Activated T-cell treated with anti-CD3 and anti-CD28 coated beads, Interleukin-2, amount 50 U/mL, for 72 hours (primary cell): ENCODE data around the gene RPUSD1. TPM values are rescaled to one million over a fixed set of nuclear protein-coding genes. Genes with fewer than 3 reads are reported as not detected.
"Not testable (repeated sequence)": the region's sequence is repeated elsewhere in the genome, so short reads cannot be mapped to it uniquely, and the experiment has no call there.

ENCODE experiments used
- ATAC-seq, 2 donors: fragments of 150-1000 bp; cut with Tn5 transposase; replicated peaks in 1 of 2; 2 replicates each; pipeline ENCODE4 v1.10.0; 2021; ENCODE audit warnings: moderate library complexity in 2 of 2, mild to moderate bottlenecking in 1 of 2
- DNase-seq, 2 donors: peaks; one replicate each; pipeline ENCODE4 v3.0.0; 2021 to 2022; ENCODE audit warnings: mixed read lengths in 1 of 2
- H3K27ac Mint-ChIP-seq: one replicate; pipeline ENCODE4 v1.8.0; 2022; ENCODE audit warnings: mild to moderate bottlenecking, moderate library complexity, mixed read lengths
- H3K27me3 Mint-ChIP-seq: one replicate; pipeline ENCODE4 v1.8.0; 2022; ENCODE audit warnings: low read depth, mixed read lengths
- H3K36me3 Mint-ChIP-seq, 2 donors: one replicate each; pipeline ENCODE4 v1.8.0; 2022; ENCODE audit warnings: mixed read lengths in 2 of 2, mild to moderate bottlenecking in 1 of 2; ENCODE audit not compliant: insufficient read depth in 2 of 2
- H3K4me1 Mint-ChIP-seq: one replicate; pipeline ENCODE4 v1.8.0; 2022; ENCODE audit warnings: low read depth, mixed read lengths
- H3K4me3 Mint-ChIP-seq, 2 donors: one replicate each; pipeline ENCODE4 v1.8.0; 2022; ENCODE audit warnings: mild to moderate bottlenecking in 2 of 2, mixed read lengths in 2 of 2, moderate library complexity in 2 of 2
- H3K9me3 Mint-ChIP-seq, 2 donors: one replicate each; pipeline ENCODE4 v1.8.0; 2022; ENCODE audit warnings: mixed read lengths in 2 of 2
- total RNA-seq, 2 donors: library from RNA; stranded (reverse); gene quantifications; one replicate each; pipeline ENCODE4 v1.2.3, GENCODE V29; 2022

Gene RPUSD1
- total RNA-seq, 2 donors from 2014 or later, result 14.0 to 22.7 TPM

DNA sequence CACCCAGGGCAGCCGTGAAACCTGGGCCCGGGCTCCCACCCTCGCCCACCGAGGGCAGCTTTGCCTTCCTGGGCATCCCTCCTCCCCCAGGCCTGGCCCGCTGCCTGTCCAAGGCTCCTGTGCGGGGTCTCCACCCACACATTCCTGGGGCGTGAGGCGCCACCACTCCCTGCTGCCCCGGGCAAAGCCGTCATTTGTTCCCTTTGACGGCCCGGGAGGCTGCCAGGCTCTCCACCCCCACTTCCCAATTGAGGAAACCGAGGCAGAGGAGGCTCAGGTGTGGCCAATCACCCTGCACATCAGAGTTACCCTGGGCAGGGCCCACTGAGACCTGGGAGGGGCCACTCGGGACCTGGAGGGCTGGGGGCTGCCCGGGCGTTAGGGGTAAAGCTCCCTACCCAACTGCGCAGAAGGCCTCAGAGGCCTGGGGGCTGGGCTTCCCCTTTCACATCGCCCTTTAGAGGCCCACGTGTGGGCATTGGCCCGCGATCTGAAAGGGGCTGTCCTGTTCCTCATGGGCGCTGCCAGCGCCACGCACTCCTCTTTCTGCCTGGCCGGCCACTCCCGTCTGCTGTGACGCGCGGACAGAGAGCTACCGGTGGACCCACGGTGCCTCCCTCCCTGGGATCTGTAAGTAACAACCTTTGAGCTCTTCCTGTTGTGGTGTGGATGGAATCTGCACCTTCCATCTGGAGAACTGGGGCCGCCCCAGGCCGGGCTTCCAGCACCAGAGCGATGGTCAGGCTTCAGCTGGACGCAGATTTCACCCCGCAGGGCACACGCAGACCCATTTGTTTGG is 27.4 kb downstream of the RPUSD1 start, which contains the start of gene MSLN:
Gene MSLN, plus strand, starts transcription at position 190 of the 799 bp plus-strand sequence. CDS start 1,947 bp downstream, outside the sequence.
- Mint-ChIP-seq H3K9me3 (no peaks in the 10 kb centered on the region), H3K4me3 (no peak within 1 kb of the TSS), H3K27me3 (no peaks in the 10 kb centered on the region), H3K4me1 (no peaks in the 10 kb centered on the region), H3K27ac (no peak within 1 kb of the TSS), H3K36me3 (no peaks in the 10 kb centered on the region)
- no peak for ATAC-seq
- no peak for DNase-seq

DNA sequence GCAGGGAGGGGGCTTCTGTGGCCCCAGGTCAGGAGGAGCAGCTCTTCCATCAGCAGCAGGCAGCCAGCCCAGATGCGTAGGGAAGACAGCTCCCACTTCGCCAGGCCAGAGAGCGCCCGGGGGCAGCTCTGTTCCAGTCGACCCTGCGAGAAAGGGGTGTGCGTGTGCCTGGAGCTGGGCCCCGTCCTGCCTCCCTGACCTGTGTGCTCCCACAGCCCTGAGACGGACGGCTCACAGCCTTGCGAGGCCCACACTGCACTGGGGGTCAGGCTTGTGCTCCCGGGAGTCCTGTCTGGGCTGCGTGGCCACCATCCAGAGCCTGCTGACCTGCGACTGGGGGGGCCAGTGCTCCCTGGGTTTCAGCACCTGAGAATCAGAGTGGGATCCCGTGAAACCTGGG is 28.1 kb downstream of the RPUSD1 start:
- Mint-ChIP-seq H3K4me1 (no peaks in the 10 kb centered on the region), H3K27ac (no peak overlapping the region), H3K36me3 (no peaks in the 10 kb centered on the region), H3K9me3 (no peaks in the 10 kb centered on the region), H3K27me3 (no peaks in the 10 kb centered on the region), H3K4me3 (no peak overlapping the region)
- no peak for DNase-seq
- ATAC-seq, result no peak

DNA sequence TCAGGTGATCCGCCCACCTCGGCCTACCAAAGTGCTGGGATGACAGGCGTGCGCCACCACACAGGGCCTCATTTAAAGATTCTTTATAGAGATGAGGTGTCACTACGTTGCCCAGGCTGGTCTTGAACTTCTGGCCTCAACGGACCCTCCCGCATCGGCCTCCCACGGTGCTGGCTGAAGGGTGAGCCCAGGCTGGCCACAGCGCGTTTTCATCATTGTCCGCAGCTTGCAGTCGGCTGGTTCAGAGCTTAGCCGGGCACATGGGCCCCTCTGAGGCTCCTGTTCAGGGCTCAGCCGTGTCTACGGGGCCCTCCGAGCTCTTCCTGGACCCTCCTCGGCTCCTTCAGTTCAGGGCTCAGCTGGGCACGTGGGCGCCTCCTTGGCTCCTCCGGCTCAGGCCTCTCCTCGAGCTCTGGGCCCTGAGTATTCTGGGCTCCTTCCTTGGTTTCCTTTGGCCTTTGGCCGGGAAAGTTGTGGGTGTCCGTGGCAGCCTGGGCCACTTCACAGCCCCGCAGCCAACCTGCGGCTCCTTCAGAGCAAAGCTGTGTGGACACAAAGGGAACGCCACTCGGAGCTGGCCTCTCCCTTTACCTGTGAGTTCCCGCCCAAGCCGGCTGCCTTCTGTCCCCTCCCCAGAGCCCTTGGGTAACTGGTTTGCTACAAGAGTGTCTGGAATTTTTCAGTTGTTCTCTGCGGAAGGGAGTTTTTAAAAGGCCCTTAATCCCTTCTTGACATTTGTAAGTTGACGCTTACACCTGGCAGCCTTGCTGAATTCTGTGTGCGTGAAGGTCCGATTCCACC is 28.9 kb downstream of the RPUSD1 start:
- ATAC-seq, result no peak
- no peaks in the 10 kb centered on the region for H3K4me1 Mint-ChIP-seq

DNA sequence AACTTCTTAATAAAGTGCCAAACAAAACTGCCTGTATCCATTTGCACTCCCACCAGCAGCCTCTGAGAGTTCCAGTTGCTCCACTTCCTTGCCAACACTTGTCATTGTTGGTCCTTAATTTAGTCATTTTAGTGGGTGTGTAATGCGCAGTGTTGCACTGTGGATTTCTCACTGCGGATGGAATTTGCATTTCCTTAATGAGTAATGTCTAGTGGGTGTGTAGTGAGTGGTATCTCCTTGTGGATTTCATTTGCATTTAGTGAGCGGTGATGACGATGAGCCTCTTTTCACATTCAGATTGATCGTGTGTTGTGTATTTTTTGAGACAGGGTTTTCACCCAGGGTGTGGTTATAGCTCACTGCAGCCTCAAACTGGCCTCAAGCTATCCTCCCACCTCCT is 31.8 kb downstream of the RPUSD1 start:
- DNase-seq (no peak), ATAC-seq (peak; percentile 22 to 66)
- Mint-ChIP-seq H3K36me3 (no peaks in the 10 kb centered on the region), H3K9me3 (no peaks in the 10 kb centered on the region), H3K4me1 (no peaks in the 10 kb centered on the region), H3K27ac (no peak overlapping the region), H3K4me3 (no peak overlapping the region), H3K27me3 (no peaks in the 10 kb centered on the region)

More for the DNA sequence above, 28.9 kb downstream of the RPUSD1 start:
- Mint-ChIP-seq H3K27me3 (no peaks in the 10 kb centered on the region), H3K4me3 (no peak overlapping the region), H3K9me3 (no peaks in the 10 kb centered on the region), H3K27ac (no peak overlapping the region), H3K36me3 (no peaks in the 10 kb centered on the region)
- no peak for DNase-seq

DNA sequence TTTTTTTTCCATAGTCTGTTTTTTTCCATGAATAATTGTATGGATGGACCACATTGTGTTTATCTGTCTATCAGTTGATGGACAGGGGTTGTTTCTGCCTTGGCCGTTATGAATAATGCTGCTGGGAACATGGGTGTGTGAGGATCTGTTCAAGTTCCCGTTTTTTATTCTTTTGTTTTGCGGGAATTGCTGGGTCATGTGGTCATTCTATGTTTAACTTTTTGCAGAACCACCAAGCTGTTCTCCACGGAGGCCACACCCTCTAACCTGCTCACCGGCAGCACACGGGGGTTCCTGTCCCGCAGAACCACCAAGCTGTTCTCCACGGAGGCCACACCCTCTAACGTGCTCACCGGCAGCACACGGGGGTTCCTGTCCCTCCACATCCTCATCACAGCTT is 33.5 kb downstream of the RPUSD1 start:
- DNase-seq (no peak), ATAC-seq (no peak)
- Mint-ChIP-seq H3K9me3 (no peaks in the 10 kb centered on the region), H3K27me3 (no peaks in the 10 kb centered on the region), H3K4me3 (no peak overlapping the region), H3K27ac (no peak overlapping the region), H3K4me1 (no peaks in the 10 kb centered on the region), H3K36me3 (no peaks in the 10 kb centered on the region)

DNA sequence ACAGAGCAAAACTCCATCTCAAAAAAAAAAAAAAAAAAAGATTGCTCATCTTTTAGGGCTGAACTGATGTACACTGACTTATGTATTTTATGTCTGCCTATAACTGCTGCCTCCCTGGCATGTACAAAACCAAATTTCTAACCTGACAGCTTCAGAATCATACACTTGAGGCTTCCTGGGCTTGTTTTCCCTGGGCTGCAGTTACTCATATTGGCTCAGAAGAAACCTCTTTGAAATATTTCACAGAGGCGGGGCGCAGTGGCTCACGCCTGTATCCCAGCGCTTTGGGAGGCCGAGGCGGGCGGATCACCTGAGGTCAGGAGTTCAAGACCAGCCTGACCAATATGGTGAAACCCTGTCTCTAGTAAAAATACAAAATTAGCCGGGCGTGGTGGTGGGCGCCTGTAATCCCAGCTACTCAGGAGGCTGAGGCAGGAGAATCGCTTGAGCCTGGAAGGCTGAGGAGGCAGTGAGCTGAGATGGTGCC is 34.0 kb downstream of the RPUSD1 start:
- not testable (repeated sequence) for H3K4me3 Mint-ChIP-seq, H3K9me3 Mint-ChIP-seq, H3K27ac Mint-ChIP-seq, ATAC-seq, H3K27me3 Mint-ChIP-seq, H3K4me1 Mint-ChIP-seq, DNase-seq, H3K36me3 Mint-ChIP-seq

DNA sequence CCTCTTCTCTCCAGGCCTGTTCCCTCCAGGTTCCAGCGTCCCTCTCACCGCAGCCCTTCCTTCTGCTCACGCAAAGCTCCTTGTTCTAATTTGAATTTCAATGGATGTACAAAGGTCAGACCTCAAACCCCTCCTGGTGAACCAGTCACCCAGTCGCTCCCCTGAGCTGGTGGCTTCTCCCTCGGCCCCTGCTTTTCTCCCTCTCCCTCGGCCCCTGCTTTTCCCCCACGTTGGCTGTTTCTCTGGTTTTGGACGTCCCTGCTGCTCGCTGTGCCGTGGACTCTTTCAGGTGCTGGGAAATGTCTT is 36.2 kb downstream of the RPUSD1 start:
- no peak overlapping the region for H3K4me3 Mint-ChIP-seq
- ATAC-seq, result no peak
- H3K27me3 Mint-ChIP-seq, result no peaks in the 10 kb centered on the region
- H3K9me3 Mint-ChIP-seq, result no peaks in the 10 kb centered on the region
- no peaks in the 10 kb centered on the region for H3K4me1 Mint-ChIP-seq
- DNase-seq, result no peak
- no peaks in the 10 kb centered on the region for H3K36me3 Mint-ChIP-seq
- no peak overlapping the region for H3K27ac Mint-ChIP-seq

DNA sequence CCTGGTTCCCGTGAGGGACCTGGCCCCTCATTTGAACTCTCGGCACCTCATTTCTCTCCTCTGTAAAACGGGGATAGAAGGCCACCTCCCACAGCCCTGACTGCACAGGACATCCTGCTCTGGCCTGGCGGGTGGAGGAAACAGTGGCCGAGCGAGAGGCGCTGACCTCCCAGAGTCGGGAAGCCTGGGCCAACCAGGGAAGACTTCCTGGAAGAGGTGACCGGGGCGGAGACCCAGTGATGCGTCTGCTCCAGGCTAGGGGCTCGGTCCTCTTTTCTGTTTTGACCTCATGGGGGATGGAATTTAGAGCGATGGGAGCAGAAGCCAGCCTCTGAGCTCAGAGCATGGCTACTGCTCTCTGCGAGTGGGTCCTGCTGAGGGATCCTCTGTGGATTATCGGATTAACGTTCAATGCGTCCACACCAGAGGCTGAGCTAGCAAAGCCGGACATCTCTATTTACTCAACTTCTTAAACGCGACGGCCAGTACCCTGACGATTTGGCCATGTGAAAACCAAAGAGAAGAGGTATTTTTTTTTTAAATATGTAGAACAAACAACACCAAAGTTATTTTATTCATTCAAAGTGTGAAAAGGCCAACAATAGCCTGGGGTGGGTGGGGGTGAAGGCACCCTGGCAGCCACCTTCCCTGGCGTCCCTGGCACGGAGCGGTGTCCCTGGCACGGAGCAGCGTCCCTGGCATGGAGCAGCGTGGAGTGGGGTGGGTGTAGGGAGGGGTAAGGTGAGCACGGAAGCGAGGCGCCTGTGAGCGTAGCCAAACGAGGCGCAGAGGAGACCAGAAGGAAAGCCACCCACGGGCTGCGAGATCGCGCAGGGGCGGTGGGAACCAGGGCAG is 36.8 kb downstream of the RPUSD1 start:
- H3K27ac Mint-ChIP-seq, result no peak overlapping the region
- ATAC-seq (no peak), DNase-seq (no peak)
- H3K27me3 Mint-ChIP-seq, result no peaks in the 10 kb centered on the region
- no peak overlapping the region for H3K4me3 Mint-ChIP-seq
- H3K9me3 Mint-ChIP-seq, result no peaks in the 10 kb centered on the region
- no peaks in the 10 kb centered on the region for H3K4me1 Mint-ChIP-seq
- no peaks in the 10 kb centered on the region for H3K36me3 Mint-ChIP-seq

DNA sequence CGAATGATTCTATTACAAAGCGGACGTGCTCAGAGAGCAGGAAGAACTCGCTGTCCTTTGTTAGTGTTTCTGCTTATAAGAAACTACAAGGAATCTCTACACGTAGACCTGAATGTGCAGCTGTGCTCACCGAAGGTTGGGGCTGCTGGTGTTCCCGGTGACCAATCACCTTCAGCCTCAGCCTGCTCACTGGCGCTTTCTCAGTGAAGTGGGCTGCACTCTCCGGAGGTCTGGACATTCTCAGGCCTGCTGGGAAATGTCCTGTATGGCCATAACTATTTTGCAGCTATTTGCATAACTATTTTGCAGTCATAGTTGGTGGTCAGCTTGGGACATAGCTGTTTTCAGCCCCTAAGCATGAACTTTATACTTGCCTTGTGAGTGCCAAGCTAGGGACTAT is 37.7 kb downstream of the RPUSD1 start:
- Mint-ChIP-seq H3K27ac (no peak overlapping the region), H3K36me3 (no peaks in the 10 kb centered on the region), H3K27me3 (no peaks in the 10 kb centered on the region), H3K9me3 (no peaks in the 10 kb centered on the region), H3K4me1 (no peaks in the 10 kb centered on the region), H3K4me3 (no peak overlapping the region)
- ATAC-seq (no peak), DNase-seq (no peak)

DNA sequence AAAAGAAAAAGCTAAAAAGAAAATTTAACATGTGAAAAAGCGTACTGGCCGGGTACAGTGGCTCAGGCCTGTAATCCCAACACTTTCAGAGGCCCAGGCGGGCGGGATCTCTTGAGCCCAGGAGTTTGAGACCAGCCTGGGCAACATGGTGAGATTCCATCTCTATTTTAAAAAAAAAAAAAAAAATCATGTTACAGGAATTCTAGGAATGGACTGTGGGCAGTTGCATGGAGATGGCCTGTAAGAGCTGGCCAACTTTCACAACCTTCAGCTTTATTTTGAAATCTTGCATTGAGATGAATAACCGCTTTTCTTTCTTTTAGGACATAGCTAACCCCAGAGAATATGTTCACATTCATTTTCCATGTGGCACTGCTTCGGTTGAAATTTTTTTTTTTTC is 39.2 kb downstream of the RPUSD1 start:
- H3K4me1 Mint-ChIP-seq, result no peaks in the 10 kb centered on the region
- DNase-seq (no peak), ATAC-seq (no peak)
- H3K36me3 Mint-ChIP-seq, result no peaks in the 10 kb centered on the region
- H3K27ac Mint-ChIP-seq, result no peak overlapping the region
- no peaks in the 10 kb centered on the region for H3K27me3 Mint-ChIP-seq
- H3K4me3 Mint-ChIP-seq, result no peak overlapping the region
- no peaks in the 10 kb centered on the region for H3K9me3 Mint-ChIP-seq

DNA sequence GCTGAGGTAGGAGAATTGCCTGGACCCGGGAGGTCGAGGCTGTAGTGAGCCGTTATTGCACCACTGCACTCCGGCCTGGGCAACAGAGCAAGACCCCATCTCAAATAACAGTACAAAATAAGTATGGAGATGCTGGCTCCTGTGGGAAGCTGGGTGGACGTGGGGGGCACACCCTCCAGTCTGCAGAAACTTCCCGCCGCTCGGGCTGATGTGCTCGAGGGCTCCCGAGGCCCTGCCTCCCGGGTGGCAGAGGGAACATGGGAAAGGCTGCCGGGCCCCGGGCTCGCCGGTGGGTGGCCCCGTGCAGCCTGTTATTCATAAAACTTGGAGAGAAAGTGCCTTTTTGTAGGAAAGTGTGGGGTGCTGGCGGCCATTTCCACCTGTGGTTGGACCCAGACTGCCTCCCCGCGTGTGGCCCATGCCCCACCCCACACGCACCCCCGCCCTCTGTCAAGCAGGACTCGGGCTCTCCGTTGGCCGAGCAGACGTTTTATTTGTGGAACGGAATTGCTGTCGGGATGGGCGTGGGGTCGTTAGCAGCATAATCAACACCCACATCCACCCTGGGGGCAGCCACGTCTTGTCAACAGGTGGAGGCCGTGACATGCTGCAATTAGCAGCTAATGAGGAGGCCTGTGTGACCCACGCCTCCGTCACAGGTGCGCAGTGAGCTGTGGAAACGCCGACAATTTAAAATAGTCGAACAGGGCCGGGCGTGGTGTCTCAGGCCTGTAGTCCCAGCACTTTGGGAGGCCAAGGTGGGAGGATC is 40.0 kb downstream of the RPUSD1 start:
- ATAC-seq (no peak), DNase-seq (no peak)
- no peaks in the 10 kb centered on the region for H3K9me3 Mint-ChIP-seq
- no peaks in the 10 kb centered on the region for H3K36me3 Mint-ChIP-seq
- H3K27ac Mint-ChIP-seq, result no peak overlapping the region
- H3K4me3 Mint-ChIP-seq, result no peak overlapping the region
- H3K27me3 Mint-ChIP-seq, result no peaks in the 10 kb centered on the region
- H3K4me1 Mint-ChIP-seq, result no peaks in the 10 kb centered on the region

DNA sequence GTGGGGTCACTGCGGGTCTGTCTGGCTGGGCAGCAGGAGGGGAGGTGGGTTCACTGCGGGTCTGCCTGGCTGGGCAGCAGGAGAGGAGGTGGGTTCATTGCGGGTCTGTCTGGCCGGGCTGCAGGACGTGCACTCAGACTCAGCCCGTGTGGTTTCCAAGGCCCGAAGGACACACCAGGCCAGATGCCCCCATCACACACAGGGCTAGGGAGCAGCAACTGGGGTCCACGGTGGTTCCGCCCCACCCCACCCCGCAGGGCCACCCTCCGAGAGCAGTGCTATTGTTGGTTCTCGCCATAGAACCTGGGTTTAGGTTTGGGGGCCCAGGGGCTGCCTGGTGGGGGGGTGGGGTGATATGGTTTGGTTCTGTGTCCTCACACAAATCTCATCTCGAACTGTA is 41.5 kb downstream of the RPUSD1 start:
- H3K36me3 Mint-ChIP-seq, result no peaks in the 10 kb centered on the region
- no peak overlapping the region for H3K27ac Mint-ChIP-seq
- H3K4me1 Mint-ChIP-seq, result no peaks in the 10 kb centered on the region
- no peaks in the 10 kb centered on the region for H3K27me3 Mint-ChIP-seq
- no peak for DNase-seq
- no peak overlapping the region for H3K4me3 Mint-ChIP-seq
- no peaks in the 10 kb centered on the region for H3K9me3 Mint-ChIP-seq
- no peak for ATAC-seq
